Mesangial cell (primary cell): ENCODE data around the gene NDUFS3. TPM values are rescaled to one million over a fixed set of nuclear protein-coding genes. Genes with fewer than 3 reads are reported as not detected.

Experiments
- total RNA-seq: library from RNA; depleted of rRNA; stranded (reverse); fragments of >200 nt; gene quantifications from 2 replicates; pipeline ENCODE4 v1.2.3, GENCODE V29; 2015

The NDUFS3 gene
- 63.3 and 65.8 TPM in 2 replicates for total RNA-seq

GRCh38 chr11:47578524-47579494 lies at the start of gene NDUFS3, which contains the start of gene KBTBD4:
TSS of gene NDUFS3 (plus strand) at chr11:47579074. CDS start at chr11:47579092, 18 bp downstream.
TSS of gene KBTBD4 (minus strand) at chr11:47578970. CDS start at chr11:47578951, 19 bp downstream.

GRCh38 chr11:47552566-47553405 lies 26.1 kb upstream of the NDUFS3 start, which contains the start of gene CELF1:
TSS of gene CELF1 (minus strand) at chr11:47553132. CDS start at chr11:47499523, 53,609 bp downstream.

GRCh38 chr11:47565340-47566148 lies 13.3 kb upstream of the NDUFS3 start, which contains the start of gene PTPMT1:
TSS of gene PTPMT1 (plus strand) at chr11:47565599. CDS start at chr11:47565623, 24 bp downstream.

GRCh38 chr11:47586098-47586855 lies 7.4 kb downstream of the NDUFS3 start, which contains the start of gene FAM180B:
TSS of gene FAM180B (plus strand) at chr11:47586678. CDS start at chr11:47586769, 91 bp downstream.

GRCh38 chr11:47593934-47594855 lies 15.3 kb downstream of the NDUFS3 start, which contains the start of gene C1QTNF4:
TSS of gene C1QTNF4 (minus strand) at chr11:47594411. CDS start at chr11:47590810, 3,601 bp downstream.

Other genes starting within 250 kb of the NDUFS3 start
- not detected in 2 replicates for gene MYBPC3, start 226.4 kb upstream of the NDUFS3 start, total RNA-seq
- gene SPI1, start 200.5 kb upstream of the NDUFS3 start, total RNA-seq, result not detected in 2 replicates
- gene SLC39A13, start 170.5 kb upstream of the NDUFS3 start, total RNA-seq, result 110 and 188 TPM in 2 replicates
- 85.3 and 192 TPM in 2 replicates for gene PSMC3, start 152.6 kb upstream of the NDUFS3 start, total RNA-seq
- not detected in 2 replicates for gene RAPSN, start 129.9 kb upstream of the NDUFS3 start, total RNA-seq
- gene CELF1, start 25.9 kb upstream of the NDUFS3 start, total RNA-seq, result 56.9 and 71.4 TPM in 2 replicates
- gene PTPMT1, start 13.5 kb upstream of the NDUFS3 start, total RNA-seq, result 105 and 168 TPM in 2 replicates
- gene KBTBD4, start 104 bp upstream of the NDUFS3 start, total RNA-seq, result 20.4 and 21.5 TPM in 2 replicates
- gene FAM180B, start 7.6 kb downstream of the NDUFS3 start, total RNA-seq, result not detected in 2 replicates
- gene C1QTNF4, start 15.3 kb downstream of the NDUFS3 start, total RNA-seq, result 1.1 and 1.8 TPM in 2 replicates
- 61.1 and 78.9 TPM in 2 replicates for gene MTCH2, start 63.5 kb downstream of the NDUFS3 start, total RNA-seq
- 0.98 and 2.8 TPM in 2 replicates for gene AGBL2, start 136.3 kb downstream of the NDUFS3 start, total RNA-seq
- 30.8 and 42.1 TPM in 2 replicates for gene FNBP4, start 188.3 kb downstream of the NDUFS3 start, total RNA-seq